SK-N-MC (cell line): ENCODE results near the gene HMX2.

Source experiments
- EZH2 ChIP-seq: fragments of 200-600 bp; sonication (generic); IDR thresholded peaks from one replicate; pipeline ENCODE4 v1.6.1; 2017; ENCODE audit warnings: antibody characterized with exemption
- FOXP2 ChIP-seq: optimal IDR thresholded peaks from 2 replicates; pipeline ENCODE3; 2011; ENCODE audit warnings: mild to moderate bottlenecking, moderate library complexity; ENCODE audit not compliant: insufficient read depth; ENCODE audit errors: extremely low read length, control extremely low read depth
- POLR2AphosphoS5 ChIP-seq: IDR thresholded peaks from 2 replicates; pipeline ENCODE4 v1.6.1; 2012; ENCODE audit warnings: mild to moderate bottlenecking, low read depth, low read length, borderline replicate concordance

GRCh38 chr10:123143825-123144168 is 4.1 kb upstream of the HMX2 start:
- no peak for TF ChIP-seq POLR2AphosphoS5
- no peak for TF ChIP-seq EZH2
- no peak for TF ChIP-seq FOXP2
